ENCODE measurements around the gene PMP22. TPM values are rescaled to one million over a fixed set of nuclear protein-coding genes. Genes with fewer than 3 reads are reported as not detected.

PMP22 gene
- total RNA-seq, 1 donor from 2014 or later, result 246 TPM

GRCh38 chr17:15238676-15239422 lies 26.3 kb downstream of the PMP22 start:
- Histone ChIP-seq H3K27ac (no peak overlapping the region), H3K4me3 (no peak overlapping the region), H3K4me1 (peaks cover 45% of the 10 kb centered on the region), H3K36me3 (peaks cover 0 to 49% of the 10 kb centered on the region in 2 donors), H3K9me3 (no peaks in the 10 kb centered on the region), H3K27me3 (no peaks in the 10 kb centered on the region)
- DNase-seq (ENCODE audit: extremely low spot score in 2 of 2), result no peak
- TF ChIP-seq POLR2A (IDR thresholded peaks at IDR 0.05), result no peak
- no peak for TF ChIP-seq CTCF (IDR thresholded peaks at IDR 0.05)
- TF ChIP-seq POLR2AphosphoS5 (IDR thresholded peaks at IDR 0.05; ENCODE audit: insufficient read depth in 1 of 2, low read depth in 1 of 2), result no peak
- intact Hi-C loops (cut with DNase I), result no loop called here

- intact Hi-C loops (cut with DNase I), result no loop called here
- DNase-seq (ENCODE audit: extremely low spot score in 2 of 2), result no peak
- peaks cover 53% of the 10 kb centered on the region for H3K4me1 ChIP-seq
- no peak overlapping the region for H3K4me3 ChIP-seq
- H3K9me3 ChIP-seq, result no peaks in the 10 kb centered on the region
- H3K36me3 ChIP-seq, result peaks cover 0 to 56% of the 10 kb centered on the region in 2 donors
- TF ChIP-seq CTCF (IDR thresholded peaks at IDR 0.05) (no peak), POLR2AphosphoS5 (IDR thresholded peaks at IDR 0.05; ENCODE audit: insufficient read depth in 1 of 2, low read depth in 1 of 2) (no peak), POLR2A (IDR thresholded peaks at IDR 0.05) (no peak)
- H3K27me3 ChIP-seq, result no peaks in the 10 kb centered on the region
- H3K27ac ChIP-seq, result no peak overlapping the region
These were observed 27.1 kb downstream of the PMP22 start for GRCh38 chr17:15238057-15238456.

- Histone ChIP-seq H3K4me1 (peaks cover 63% of the 10 kb centered on the region), H3K27me3 (no peaks in the 10 kb centered on the region), H3K36me3 (peaks cover 0 to 65% of the 10 kb centered on the region in 2 donors), H3K4me3 (no peak overlapping the region), H3K27ac (no peak overlapping the region), H3K9me3 (no peaks in the 10 kb centered on the region)
- no peak for DNase-seq (ENCODE audit: extremely low spot score in 2 of 2)
- intact Hi-C loops (cut with DNase I), result no loop called here
- TF ChIP-seq POLR2AphosphoS5 (IDR thresholded peaks at IDR 0.05; ENCODE audit: insufficient read depth in 1 of 2, low read depth in 1 of 2), result no peak
- TF ChIP-seq POLR2A (IDR thresholded peaks at IDR 0.05), result no peak
- TF ChIP-seq CTCF (IDR thresholded peaks at IDR 0.05), result no peak
These were observed 28.1 kb downstream of the PMP22 start for GRCh38 chr17:15237106-15237425.

GRCh38 chr17:15236281-15237105 lies 28.6 kb downstream of the PMP22 start:
- Histone ChIP-seq H3K9me3 (no peaks in the 10 kb centered on the region), H3K27ac (no peak overlapping the region), H3K4me1 (peaks cover 68% of the 10 kb centered on the region), H3K27me3 (no peaks in the 10 kb centered on the region), H3K36me3 (peaks cover 0 to 70% of the 10 kb centered on the region in 2 donors), H3K4me3 (no peak overlapping the region)
- TF ChIP-seq POLR2A (IDR thresholded peaks at IDR 0.05) (no peak), CTCF (IDR thresholded peaks at IDR 0.05) (no peak), POLR2AphosphoS5 (IDR thresholded peaks at IDR 0.05; ENCODE audit: insufficient read depth in 1 of 2, low read depth in 1 of 2) (no peak)
- DNase-seq (ENCODE audit: extremely low spot score in 2 of 2), result no peak
- intact Hi-C loops (cut with DNase I), result no loop called here

GRCh38 chr17:15233971-15234370 lies 31.2 kb downstream of the PMP22 start:
- Histone ChIP-seq H3K36me3 (peaks cover 0 to 84% of the 10 kb centered on the region in 2 donors), H3K27me3 (no peaks in the 10 kb centered on the region), H3K4me1 (peaks cover 56% of the 10 kb centered on the region), H3K27ac (no peak overlapping the region), H3K4me3 (no peak overlapping the region), H3K9me3 (no peaks in the 10 kb centered on the region)
- intact Hi-C loops (cut with DNase I), result no loop called here
- no peak for DNase-seq (ENCODE audit: extremely low spot score in 2 of 2)
- TF ChIP-seq CTCF (IDR thresholded peaks at IDR 0.05) (no peak), POLR2A (IDR thresholded peaks at IDR 0.05) (no peak), POLR2AphosphoS5 (IDR thresholded peaks at IDR 0.05; ENCODE audit: insufficient read depth in 1 of 2, low read depth in 1 of 2) (no peak)

All from vagina (tissue), 2 donors.